ENCODE data around the gene CHD9NB. TPM values are rescaled to one million over a fixed set of nuclear protein-coding genes. Genes with fewer than 3 reads are reported as not detected.
"Not testable (repeated sequence)": the region's sequence is repeated elsewhere in the genome, so short reads cannot be mapped to it uniquely, and the experiment has no call there.

The CHD9NB gene
- total RNA-seq, 1 donor, result 2.3 TPM

DNA sequence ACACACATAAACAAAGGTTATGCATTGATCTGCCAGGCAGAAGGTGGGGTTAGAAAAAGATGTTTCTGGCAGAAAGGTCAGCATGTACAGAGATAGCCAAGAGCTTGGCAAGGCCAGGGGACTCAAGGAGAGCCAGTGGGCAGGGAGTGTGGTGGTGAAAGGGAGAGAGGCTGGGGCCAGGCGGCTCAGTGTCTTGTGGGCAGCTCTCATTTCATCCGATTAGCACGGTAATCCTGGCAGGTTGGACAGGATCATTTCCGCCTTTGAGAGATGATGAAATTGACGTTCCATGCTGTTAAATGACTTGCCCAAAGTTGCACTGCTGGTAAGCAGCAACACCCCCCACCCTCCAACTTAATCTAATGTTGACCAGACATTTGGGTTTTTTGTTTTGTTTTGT, 5.7 kb upstream of the CHD9NB start:
- TF ChIP-seq, protein P1, sequence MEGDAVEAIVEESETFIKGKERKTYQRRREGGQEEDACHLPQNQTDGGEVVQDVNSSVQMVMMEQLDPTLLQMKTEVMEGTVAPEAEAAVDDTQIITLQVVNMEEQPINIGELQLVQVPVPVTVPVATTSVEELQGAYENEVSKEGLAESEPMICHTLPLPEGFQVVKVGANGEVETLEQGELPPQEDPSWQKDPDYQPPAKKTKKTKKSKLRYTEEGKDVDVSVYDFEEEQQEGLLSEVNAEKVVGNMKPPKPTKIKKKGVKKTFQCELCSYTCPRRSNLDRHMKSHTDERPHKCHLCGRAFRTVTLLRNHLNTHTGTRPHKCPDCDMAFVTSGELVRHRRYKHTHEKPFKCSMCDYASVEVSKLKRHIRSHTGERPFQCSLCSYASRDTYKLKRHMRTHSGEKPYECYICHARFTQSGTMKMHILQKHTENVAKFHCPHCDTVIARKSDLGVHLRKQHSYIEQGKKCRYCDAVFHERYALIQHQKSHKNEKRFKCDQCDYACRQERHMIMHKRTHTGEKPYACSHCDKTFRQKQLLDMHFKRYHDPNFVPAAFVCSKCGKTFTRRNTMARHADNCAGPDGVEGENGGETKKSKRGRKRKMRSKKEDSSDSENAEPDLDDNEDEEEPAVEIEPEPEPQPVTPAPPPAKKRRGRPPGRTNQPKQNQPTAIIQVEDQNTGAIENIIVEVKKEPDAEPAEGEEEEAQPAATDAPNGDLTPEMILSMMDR (IDR thresholded peaks at IDR 0.05; ENCODE audit: insufficient read depth, low read length), result no peak
- H3K4me3 ChIP-seq (ENCODE audit: low read depth, low read length), result no peak overlapping the region
- no peak for DNase-seq (ENCODE audit: low read depth)

DNA sequence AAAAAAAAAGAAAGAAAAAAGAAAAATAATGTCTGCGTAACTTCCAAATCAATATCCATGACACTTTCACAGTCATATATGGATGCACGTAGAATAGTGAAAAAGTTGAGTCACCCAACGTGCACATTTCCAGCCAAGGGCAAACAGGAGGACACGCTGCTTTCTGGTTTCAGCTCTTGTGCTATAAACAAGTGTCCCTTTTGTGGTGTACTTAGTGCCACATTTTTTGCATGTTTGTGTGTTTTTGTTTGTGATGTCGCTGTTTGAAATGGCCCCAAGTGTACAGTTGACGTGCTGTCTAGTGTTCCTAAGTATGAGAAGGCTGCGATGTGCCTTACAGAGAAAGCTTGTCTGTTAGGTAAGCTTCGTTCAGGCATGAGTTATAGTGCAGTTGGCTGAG, 5.0 kb upstream of the CHD9NB start:
- H3K4me3 ChIP-seq (ENCODE audit: low read depth, low read length), result no peak overlapping the region
- no peak for DNase-seq (ENCODE audit: low read depth)
- TF ChIP-seq, protein P1 (IDR thresholded peaks at IDR 0.05; ENCODE audit: insufficient read depth, low read length), result no peak

DNA sequence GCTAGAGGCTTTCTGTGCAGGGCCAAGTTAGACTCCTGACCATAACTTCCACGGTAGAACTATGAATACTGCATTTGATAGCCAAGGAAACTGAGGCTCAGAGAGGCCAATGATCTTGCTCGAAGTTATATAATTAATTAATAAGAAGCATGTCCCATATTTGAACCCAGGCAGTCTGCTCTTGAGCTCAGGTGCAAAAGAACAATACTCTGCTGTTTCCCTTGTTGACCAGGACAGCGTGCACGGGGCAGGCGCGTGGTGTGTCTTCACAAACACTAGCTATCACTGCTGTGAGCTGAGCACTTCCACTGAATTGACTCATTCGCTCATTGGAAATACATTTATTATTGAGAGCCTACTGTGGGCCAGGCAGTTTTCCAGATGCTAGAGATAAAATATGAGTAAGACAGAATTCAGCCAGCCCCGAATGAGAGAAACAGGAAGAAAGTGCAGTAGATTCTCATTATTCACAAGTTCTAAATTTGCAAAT, 3.7 kb upstream of the CHD9NB start:
- DNase-seq (ENCODE audit: low read depth), result peak; percentile 84
- H3K4me3 ChIP-seq (ENCODE audit: low read depth, low read length), result no peak overlapping the region
- TF ChIP-seq, protein P1 (IDR thresholded peaks at IDR 0.05; ENCODE audit: insufficient read depth, low read length), result no peak

DNA sequence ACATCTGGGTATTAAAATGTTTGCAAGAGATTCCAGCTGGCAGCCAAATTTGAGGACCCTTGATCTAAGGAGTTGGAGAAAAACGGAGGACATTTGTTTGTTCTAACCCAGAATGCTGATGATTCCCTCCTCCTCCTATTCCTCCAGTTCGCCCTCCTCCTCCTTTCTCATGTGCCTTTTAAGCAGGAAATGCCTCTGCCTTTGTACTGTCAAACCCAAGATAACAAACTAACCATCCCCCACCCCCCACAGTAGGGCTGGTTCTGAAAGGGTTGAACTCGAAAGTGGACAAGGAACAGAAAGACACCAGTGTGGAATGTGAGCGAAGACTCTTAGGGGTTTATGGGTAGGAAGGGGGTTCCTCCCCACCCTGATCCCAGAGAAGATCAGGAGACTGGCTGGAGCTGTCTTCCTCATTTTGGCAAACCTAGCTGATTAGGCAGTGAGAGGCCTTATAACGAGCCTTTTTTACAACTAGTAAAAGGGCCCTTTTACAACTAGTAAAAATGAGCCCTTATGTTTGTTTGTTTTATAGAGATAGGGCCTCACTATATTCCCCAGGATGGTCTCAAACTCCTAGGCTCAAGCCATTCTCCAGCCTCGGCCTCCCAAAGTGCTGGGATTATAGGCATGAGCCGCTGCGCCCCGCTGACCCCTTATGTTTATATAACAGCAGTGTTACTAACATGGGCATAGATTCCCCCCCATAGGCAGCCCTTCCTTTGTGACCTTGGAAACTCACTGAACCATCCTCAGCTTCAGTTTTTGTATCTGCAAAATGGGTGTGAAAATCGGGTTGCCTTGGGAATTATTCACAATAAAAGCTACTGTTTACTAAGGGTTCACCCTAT, 3.1 kb upstream of the CHD9NB start:
- peak; percentile 84 for DNase-seq (ENCODE audit: low read depth)
- TF ChIP-seq, protein P1 (IDR thresholded peaks at IDR 0.05; ENCODE audit: insufficient read depth, low read length), result no peak
- peak overlapping the region; percentile 86 for H3K4me3 ChIP-seq (ENCODE audit: low read depth, low read length)

GRCh38 chr16:53054670-53055485, 2.2 kb upstream of the CHD9NB start, which contains the start of gene CHD9:
Gene CHD9 (plus strand): TSS chr16:53054991. CDS start chr16:53156090, 101,099 bp downstream.
- peak within 1 kb of the TSS; percentile 86 for H3K4me3 ChIP-seq (ENCODE audit: low read depth, low read length)
- TF ChIP-seq, protein P1 (IDR thresholded peaks at IDR 0.05; ENCODE audit: insufficient read depth, low read length), result peak; percentile 93
- peak; percentile 82 for DNase-seq (ENCODE audit: low read depth)

GRCh38 chr16:53053967-53054669, 1.4 kb upstream of the CHD9NB start:
- peak; percentile 46 for DNase-seq (ENCODE audit: low read depth)
- TF ChIP-seq, protein P1 (IDR thresholded peaks at IDR 0.05; ENCODE audit: insufficient read depth, low read length), result no peak
- H3K4me3 ChIP-seq (ENCODE audit: low read depth, low read length), result peak overlapping the region; percentile 86

- H3K4me3 ChIP-seq (ENCODE audit: low read depth, low read length); DNase-seq (ENCODE audit: low read depth): not testable (repeated sequence)
These were observed 1.4 kb downstream of the CHD9NB start for GRCh38 chr16:53051255-53051654.

Data from fibroblast of the aortic adventitia (primary cell).